Upper lobe of left lung (tissue), 6 donors: ENCODE measurements around the gene C17orf75. TPM values are rescaled to one million over a fixed set of nuclear protein-coding genes. Genes with fewer than 3 reads are reported as not detected.

ENCODE experiments used
- ATAC-seq, 2 donors: fragments of 200-7000 bp; cut with Tn5 transposase; one replicate each; pipeline ENCODE4 v1.9.1; 2022; ENCODE audit warnings: mild to moderate bottlenecking in 2 of 2, moderate library complexity in 2 of 2; ENCODE audit not compliant: low FRiP score in 2 of 2
- DNase-seq, 2 donors: peaks; one replicate each; pipeline ENCODE4 v3.0.0-alpha.2; 2019 to 2020
- H3K27ac ChIP-seq, 4 donors: fragments of 200-600 bp; sonication (generic); one replicate each; pipeline ENCODE4 v1.5.1; 2016 to 2019
- H3K27me3 ChIP-seq, 4 donors: fragments of 200-600 bp; sonication (generic); one replicate each; pipeline ENCODE4 v1.5.1; 2017 to 2019
- H3K36me3 ChIP-seq, 4 donors: fragments of 200-600 bp; sonication (generic); one replicate each; pipeline ENCODE4 v1.5.1; 2016 to 2019
- H3K4me1 ChIP-seq, 4 donors: fragments of 200-600 bp; sonication (generic); one replicate each; pipeline ENCODE4 v1.5.1; 2018 to 2019
- H3K4me3 ChIP-seq, 4 donors: fragments of 200-600 bp; sonication (generic); one replicate each; pipeline ENCODE4 v1.5.1; 2017 to 2019; ENCODE audit warnings: mild to moderate bottlenecking in 2 of 4, moderate library complexity in 1 of 4
- H3K9me3 ChIP-seq, 4 donors: fragments of 200-600 bp; sonication (generic); one replicate each; pipeline ENCODE4 v1.5.1; 2018 to 2019
- EP300 ChIP-seq, 4 donors: sonication (generic); formaldehyde crosslinking; IDR thresholded peaks; one replicate each; pipeline ENCODE4 v1.5.1; 2017; ENCODE audit warnings: antibody characterized with exemption in 4 of 4, control low read depth in 2 of 4
- POLR2A ChIP-seq, 4 donors: fragments of 450-650 bp; IDR thresholded peaks; one replicate each; pipeline ENCODE4 v1.5.1; 2016 to 2017; ENCODE audit warnings: antibody characterized with exemption in 4 of 4, mild to moderate bottlenecking in 2 of 4
- POLR2AphosphoS5 ChIP-seq, 2 donors: sonication (generic); formaldehyde crosslinking; IDR thresholded peaks; one replicate each; pipeline ENCODE4 v1.5.1; 2017; ENCODE audit warnings: antibody characterized with exemption in 2 of 2
- WGBS, 2 donors: methylation state at CpG; one replicate each; pipeline ENCODE4 v1.1.5; 2017 to 2018; 5-methylcytosine and 5-hydroxymethylcytosine counted together
- total RNA-seq, 6 donors: library from RNA; depleted of rRNA in 4 of 6; stranded (reverse); fragments of >200 nt in 4 of 6; gene quantifications; one replicate each; pipeline versions ENCODE4 v1.1.0 to v1.2.1, GENCODE V29; 2016 to 2021
- TF ChIP-seq, protein P1 (sequence below), 6 experiments: fragments of 450-650 bp in 4 of 6; fragments of 200-600 bp in 2 of 6; sonication (generic) in 2 of 6; IDR thresholded peaks; one replicate each; pipeline ENCODE4 v1.5.1; 2016 to 2019; ENCODE audit warnings: antibody characterized with exemption in 6 of 6
- donor health status: DM: no; HTN: no; CAD: no; lungs with moderate emphysema.
- donor health status: DM: no; HTN: yes; CAD: no; lungs with severe emphysema.

The C17orf75 gene
- total RNA-seq, 6 donors from 2014 or later, result 4.7 to 17.8 (median 12.9) TPM

GRCh38 chr17:32385971-32386370 is 44.0 kb upstream of the C17orf75 start:
- no peaks in the 10 kb centered on the region for H3K9me3 ChIP-seq
- H3K4me1 ChIP-seq, result no peaks in the 10 kb centered on the region
- no peaks in the 10 kb centered on the region for H3K27me3 ChIP-seq
- ATAC-seq, result no peak
- no peak overlapping the region for H3K27ac ChIP-seq
- H3K4me3 ChIP-seq, result no peak overlapping the region
- WGBS, 2 donors, result 89 to 90% methylated on average over 5 of the region's 5 CpGs
- TF ChIP-seq EP300 (IDR thresholded peaks at IDR 0.05) (no peak), POLR2A (IDR thresholded peaks at IDR 0.05) (no peak), POLR2AphosphoS5 (IDR thresholded peaks at IDR 0.05) (no peak)
- TF ChIP-seq, protein P1, sequence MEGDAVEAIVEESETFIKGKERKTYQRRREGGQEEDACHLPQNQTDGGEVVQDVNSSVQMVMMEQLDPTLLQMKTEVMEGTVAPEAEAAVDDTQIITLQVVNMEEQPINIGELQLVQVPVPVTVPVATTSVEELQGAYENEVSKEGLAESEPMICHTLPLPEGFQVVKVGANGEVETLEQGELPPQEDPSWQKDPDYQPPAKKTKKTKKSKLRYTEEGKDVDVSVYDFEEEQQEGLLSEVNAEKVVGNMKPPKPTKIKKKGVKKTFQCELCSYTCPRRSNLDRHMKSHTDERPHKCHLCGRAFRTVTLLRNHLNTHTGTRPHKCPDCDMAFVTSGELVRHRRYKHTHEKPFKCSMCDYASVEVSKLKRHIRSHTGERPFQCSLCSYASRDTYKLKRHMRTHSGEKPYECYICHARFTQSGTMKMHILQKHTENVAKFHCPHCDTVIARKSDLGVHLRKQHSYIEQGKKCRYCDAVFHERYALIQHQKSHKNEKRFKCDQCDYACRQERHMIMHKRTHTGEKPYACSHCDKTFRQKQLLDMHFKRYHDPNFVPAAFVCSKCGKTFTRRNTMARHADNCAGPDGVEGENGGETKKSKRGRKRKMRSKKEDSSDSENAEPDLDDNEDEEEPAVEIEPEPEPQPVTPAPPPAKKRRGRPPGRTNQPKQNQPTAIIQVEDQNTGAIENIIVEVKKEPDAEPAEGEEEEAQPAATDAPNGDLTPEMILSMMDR (IDR thresholded peaks at IDR 0.05), result no peak
- peaks cover 6 to 38% (median 12%) of the 10 kb centered on the region in 4 donors for H3K36me3 ChIP-seq
- DNase-seq, result no peak

- no peak for TF ChIP-seq POLR2A (IDR thresholded peaks at IDR 0.05)
- no peak for TF ChIP-seq EP300 (IDR thresholded peaks at IDR 0.05)
- TF ChIP-seq POLR2AphosphoS5 (IDR thresholded peaks at IDR 0.05), result no peak
- TF ChIP-seq, protein P1 (IDR thresholded peaks at IDR 0.05), result no peak
- DNase-seq, result no peak
- H3K27me3 ChIP-seq, result no peaks in the 10 kb centered on the region
- H3K9me3 ChIP-seq, result no peaks in the 10 kb centered on the region
- H3K4me1 ChIP-seq, result no peaks in the 10 kb centered on the region
- H3K27ac ChIP-seq, result no peak overlapping the region
- WGBS, 2 donors, result 76 to 84% methylated on average over 7 of the region's 7 CpGs
- no peak overlapping the region for H3K4me3 ChIP-seq
- ATAC-seq, result no peak
- H3K36me3 ChIP-seq, result peaks cover 13 to 46% (median 20%) of the 10 kb centered on the region in 4 donors
Measured at GRCh38 chr17:32385121-32385520, 43.1 kb upstream of the C17orf75 start.

DNA sequence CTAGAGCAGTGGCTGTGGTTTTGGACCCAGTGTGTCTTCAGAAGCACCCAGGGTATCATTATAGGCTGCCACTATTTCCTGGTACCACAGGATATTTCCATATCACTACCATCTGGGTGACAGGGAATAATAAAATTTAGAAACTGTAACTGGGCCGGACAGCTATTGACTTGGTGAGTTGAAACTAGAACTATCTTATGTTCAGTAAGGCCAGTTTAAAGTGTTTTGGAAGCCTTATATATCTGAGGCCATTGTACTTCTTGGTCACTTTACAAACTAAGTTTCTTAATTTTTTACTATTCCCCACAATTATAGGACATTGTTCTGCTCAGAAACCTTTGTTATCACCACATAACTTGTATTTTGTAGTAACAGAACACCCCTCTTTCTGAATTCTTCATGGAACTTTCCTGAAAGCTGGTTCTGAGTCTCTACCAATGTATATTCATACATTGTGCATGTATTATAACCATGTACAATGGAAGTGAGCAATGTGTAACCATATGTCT is 42.0 kb upstream of the C17orf75 start:
- Histone ChIP-seq H3K36me3 (peaks cover 21 to 58% (median 27%) of the 10 kb centered on the region in 4 donors), H3K4me3 (no peak overlapping the region), H3K27me3 (no peaks in the 10 kb centered on the region), H3K9me3 (no peaks in the 10 kb centered on the region), H3K4me1 (no peaks in the 10 kb centered on the region), H3K27ac (no peak overlapping the region)
- no peak for DNase-seq
- no peak for ATAC-seq
- WGBS, 2 donors, result 100% methylated on average over 1 of the region's 1 CpG
- TF ChIP-seq EP300 (IDR thresholded peaks at IDR 0.05), result no peak
- TF ChIP-seq POLR2AphosphoS5 (IDR thresholded peaks at IDR 0.05), result no peak
- TF ChIP-seq, protein P1 (IDR thresholded peaks at IDR 0.05), result no peak
- TF ChIP-seq POLR2A (IDR thresholded peaks at IDR 0.05), result no peak

GRCh38 chr17:32382526-32383223 is 40.7 kb upstream of the C17orf75 start:
- no peaks in the 10 kb centered on the region for H3K9me3 ChIP-seq
- no peaks in the 10 kb centered on the region for H3K27me3 ChIP-seq
- H3K27ac ChIP-seq, result no peak overlapping the region
- H3K36me3 ChIP-seq, result peaks cover 29 to 71% (median 37%) of the 10 kb centered on the region in 4 donors
- no peaks in the 10 kb centered on the region for H3K4me1 ChIP-seq
- H3K4me3 ChIP-seq, result no peak overlapping the region
- no peak for DNase-seq
- WGBS, 2 donors, result 96 to 98% methylated on average over 5 of the region's 5 CpGs
- no peak for ATAC-seq
- TF ChIP-seq, protein P1 (IDR thresholded peaks at IDR 0.05), result no peak
- TF ChIP-seq POLR2AphosphoS5 (IDR thresholded peaks at IDR 0.05), result no peak
- no peak for TF ChIP-seq POLR2A (IDR thresholded peaks at IDR 0.05)
- TF ChIP-seq EP300 (IDR thresholded peaks at IDR 0.05), result no peak
